Inflammatory macrophage treated with lipopolysaccharide for 4 hours (primary cell): ENCODE results near the gene PKDCC.
A peak's percentile ranks its signal among the peaks of the same experiment; 100 is the strongest.
"Not testable (repeated sequence)": the region's sequence is repeated elsewhere in the genome, so short reads cannot be mapped to it uniquely, and the experiment has no call there.

ENCODE experiments used
- DNase-seq: peaks from one replicate; pipeline ENCODE4 v3.0.0-alpha.2; 2020

PKDCC gene

GRCh38 chr2:42050703-42051542 is 3.1 kb downstream of the PKDCC start:
- no peak for DNase-seq

DNA sequence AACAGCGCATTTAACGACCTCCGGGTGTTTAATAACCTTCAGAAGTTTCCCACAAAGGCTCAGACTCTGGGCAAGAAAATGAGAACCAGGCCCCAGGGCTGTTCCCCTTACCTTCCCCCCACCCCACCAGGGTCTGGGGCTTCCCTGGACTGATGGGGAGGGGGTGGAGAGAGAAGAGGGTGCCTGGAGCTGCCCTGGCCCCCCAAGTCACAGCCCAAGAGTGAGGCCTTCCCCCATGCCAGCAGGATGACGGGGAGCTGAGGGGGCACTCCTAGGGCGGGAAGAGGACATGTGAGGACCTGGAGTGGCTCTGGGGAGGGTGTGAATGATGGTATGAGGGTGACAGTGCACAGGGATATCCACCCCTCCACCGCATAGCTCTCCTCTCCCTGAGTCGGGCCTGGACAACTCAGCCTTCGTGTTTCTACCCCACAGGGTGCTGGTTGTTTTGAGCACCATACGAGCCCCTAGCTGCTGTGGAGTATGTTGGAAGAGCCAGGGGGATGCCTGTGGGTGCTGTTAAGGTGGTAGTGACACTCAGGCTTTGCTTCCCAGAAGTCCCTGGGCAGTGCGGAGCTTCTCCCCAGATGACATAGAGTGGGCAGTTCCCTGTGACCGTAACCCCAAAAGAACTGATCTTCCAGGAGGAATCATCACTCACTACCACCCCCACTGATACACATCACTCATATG is 3.9 kb downstream of the PKDCC start:
- no peak for DNase-seq

DNA sequence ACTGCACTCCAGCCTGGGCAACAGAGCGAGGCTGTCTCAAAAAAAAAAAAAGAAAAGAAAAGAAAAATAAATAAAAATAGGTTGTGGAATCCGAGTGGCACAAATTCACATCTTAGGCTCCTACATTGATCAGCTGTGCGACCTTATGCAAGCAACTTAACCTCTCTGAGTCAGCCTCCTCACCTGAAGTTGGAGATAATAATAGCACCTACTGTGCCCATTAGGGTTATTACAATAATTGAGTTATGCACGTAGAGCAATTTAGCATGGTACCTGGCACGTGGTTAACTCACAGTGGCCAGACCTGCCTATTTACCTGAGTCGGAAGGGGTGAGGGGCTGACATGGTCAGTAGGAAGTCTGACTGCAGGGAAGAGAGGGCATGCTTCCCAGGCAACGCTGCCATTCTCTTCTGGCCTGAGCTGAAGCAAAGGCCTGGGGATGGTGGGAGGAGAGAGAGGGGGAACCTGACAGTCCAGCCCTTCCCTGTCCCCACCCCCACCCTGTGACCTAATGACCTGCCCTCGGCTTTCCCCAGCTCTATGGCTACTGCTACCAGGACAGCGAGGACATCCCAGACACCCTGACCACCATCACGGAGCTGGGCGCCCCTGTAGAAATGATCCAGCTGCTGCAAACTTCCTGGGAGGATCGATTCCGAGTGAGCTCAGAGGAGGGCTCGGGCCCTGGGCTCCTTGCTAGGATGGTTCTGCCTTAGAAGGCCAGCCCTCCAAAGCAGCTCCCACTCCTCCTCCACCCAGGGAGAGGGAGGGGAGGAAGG is 5.1 kb downstream of the PKDCC start:
- DNase-seq = no peak

GRCh38 chr2:42053482-42053790 is 5.6 kb downstream of the PKDCC start:
- no peak for DNase-seq

DNA sequence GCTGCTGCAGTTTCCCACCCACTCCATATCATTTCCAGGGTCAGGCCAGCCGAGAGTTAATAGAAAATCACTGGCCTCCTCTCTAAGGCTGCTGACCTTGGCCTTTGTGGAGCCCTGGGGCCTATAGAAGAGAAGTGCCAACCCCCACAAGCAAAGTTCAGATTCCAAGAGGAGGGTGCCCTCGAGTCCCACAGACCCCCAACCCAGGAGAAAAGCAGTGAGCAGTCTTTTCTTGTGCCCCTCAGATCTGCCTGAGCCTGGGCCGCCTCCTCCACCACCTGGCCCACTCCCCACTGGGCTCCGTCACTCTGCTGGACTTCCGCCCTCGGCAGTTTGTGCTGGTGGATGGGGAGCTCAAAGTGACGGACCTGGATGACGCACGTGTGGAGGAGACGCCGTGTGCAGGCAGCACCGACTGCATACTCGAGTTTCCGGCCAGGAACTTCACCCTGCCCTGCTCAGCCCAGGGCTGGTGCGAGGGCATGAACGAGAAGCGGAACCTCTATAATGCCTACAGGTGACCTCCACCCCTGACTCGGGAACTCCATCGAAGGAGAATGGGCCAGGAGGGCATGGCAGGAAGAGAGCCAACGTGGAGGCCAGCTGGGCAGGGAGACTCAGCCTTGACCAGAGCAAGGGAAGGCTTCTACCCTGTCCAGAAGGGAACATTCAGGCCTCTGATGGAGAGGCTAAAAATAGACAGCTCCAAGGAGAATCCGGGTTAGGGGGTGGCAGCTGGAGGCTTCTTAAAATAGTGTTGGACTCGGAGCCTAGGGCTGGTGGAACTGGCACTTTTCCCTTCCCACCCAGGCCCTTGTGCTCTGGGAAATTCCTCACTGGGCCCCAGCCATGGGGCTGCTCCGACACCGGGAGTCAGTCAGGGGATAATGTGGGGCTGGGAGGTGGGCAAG is 6.2 kb downstream of the PKDCC start:
- no peak for DNase-seq

DNA sequence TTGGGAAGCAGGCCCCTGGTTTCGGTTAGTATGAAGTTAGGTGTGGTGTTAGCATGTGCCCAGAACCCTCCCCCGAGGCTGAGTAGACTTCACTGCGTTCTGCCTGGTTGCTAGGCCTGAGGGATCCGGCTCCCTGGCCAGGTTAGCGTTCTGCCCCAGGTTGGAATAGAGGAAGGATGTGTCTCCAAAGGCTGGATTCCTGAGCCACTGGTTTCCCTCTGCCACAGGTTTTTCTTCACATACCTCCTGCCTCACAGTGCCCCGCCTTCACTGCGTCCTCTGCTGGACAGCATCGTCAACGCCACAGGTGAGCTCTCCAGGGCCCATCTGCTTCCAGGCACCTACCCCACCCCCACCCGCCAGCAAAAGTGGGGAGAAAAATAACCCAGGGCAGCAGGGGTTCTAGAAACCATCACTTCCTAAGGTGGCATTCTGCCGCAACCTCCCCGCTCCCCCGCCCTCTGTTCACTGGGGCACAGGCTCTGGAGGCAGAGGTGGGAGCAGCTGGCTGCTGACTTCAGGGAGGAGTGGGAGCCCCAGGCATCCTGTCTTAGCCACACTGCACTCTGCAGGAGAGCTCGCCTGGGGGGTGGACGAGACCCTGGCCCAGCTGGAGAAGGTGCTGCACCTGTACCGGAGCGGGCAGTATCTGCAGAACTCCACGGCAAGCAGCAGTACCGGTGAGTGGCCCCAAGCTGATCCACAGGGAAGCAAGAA is 7.1 kb downstream of the PKDCC start:
- DNase-seq = no peak

- DNase-seq = no peak
Measured at GRCh38 chr2:42055573-42056514, 8.0 kb downstream of the PKDCC start.

DNA sequence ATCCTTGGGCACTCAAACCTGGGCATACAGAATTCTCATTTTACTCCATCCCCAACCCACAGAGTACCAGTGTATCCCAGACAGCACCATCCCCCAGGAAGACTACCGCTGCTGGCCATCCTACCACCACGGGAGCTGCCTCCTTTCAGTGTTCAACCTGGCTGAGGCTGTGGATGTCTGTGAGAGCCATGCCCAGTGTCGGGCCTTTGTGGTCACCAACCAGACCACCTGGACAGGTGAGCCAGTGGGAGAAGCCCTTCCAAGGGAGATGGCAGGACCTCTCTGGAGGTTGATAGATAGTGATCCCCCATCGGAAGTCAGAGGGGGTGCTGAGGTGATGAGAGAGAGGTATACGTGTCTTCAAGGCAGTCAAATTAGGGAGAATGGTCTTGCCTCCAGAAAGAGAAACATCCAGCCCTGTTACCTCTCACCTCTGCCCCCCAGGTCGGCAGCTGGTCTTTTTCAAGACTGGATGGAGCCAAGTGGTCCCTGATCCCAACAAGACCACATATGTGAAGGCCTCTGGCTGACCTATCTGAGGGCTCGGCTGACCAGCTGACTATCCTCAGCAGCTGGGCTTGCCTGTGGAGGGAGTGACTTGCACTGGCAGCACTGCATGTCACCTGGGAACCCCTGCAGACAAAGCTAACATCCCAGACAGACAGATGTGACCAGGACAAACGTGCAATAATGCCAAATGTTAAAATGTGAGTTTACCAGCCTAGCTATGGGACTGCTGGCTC is 9.5 kb downstream of the PKDCC start:
- no peak for DNase-seq

GRCh38 chr2:42057902-42058450 is 10.2 kb downstream of the PKDCC start:
- DNase-seq = no peak

DNA sequence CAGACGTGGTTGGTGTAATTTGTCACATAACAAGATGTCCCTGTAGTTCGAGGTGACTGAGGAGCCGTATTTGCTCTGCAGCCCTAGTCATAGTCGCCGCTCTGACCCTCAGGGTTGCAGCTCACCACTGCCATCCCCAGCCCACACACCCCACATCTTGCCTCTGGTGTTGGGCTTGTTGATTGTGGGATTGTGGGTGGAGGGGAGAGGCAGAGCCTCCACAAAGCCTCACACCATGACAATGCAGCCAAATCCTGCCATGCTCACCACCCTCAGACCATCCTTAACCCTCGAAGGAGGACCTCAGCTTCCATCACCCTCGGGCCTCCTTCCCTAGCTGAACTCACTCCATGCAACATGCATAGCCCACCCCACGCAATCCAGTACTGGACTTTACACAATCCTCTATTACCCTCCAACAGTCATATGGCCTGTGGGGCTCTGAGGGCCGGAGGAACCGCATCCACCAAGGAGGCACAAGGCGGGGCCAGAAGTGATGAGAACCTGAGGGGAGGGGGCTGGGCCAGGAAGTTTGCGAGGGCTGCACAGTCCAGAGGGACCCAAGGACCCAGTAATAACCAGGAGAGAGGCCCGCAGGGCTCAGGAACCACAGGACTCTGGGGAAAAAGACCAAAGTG is 11.6 kb downstream of the PKDCC start:
- no peak for DNase-seq

GRCh38 chr2:42060028-42060427 is 12.2 kb downstream of the PKDCC start:
- no peak for DNase-seq

GRCh38 chr2:42060718-42061619 is 13.1 kb downstream of the PKDCC start:
- DNase-seq = peak; percentile 73

DNA sequence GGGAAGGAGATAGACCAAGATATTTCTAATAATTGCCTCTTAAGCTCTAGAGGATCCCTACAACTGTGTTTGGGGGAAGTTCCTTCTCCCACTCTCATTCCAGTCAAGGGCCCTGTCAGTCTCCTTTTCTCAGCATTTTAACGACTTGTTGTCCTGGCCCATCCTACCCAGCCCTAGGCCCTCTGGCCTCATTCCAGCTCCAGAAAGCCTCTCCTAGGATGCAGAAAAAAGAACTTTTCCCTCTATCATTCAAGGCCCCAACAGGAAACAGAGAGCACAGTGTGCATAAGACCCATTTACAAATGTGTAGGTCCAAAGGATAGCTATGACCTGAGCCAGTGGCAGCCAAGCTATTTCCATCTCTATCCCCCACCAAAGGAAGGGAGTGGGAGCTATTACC is 14.0 kb downstream of the PKDCC start:
- DNase-seq = no peak

- no peak for DNase-seq
Measured at GRCh38 chr2:42063431-42064171, 15.8 kb downstream of the PKDCC start.

DNA sequence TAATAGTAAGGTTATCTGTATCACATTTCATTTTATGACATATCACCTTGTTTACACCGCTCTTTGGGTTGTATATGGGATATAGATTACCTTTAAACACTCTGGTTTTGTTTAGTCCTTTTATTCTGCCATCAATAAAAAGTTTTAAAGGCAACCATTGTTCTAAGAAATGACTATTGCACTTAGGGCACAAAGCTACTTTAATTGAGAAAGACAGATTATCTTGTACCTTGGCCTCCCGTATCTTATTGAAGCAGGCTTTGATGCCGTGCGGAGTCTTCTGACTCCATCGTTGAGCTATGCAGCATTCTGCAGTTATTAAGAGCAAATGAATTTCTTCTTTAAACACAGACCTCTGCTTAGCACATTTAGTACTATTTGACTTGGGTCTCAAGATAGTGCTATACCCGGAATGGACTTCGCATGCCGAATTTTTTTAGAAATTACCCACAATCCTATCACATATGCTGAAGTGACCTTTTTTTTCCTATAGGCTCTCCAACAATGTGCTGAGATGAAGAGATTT is 16.7 kb downstream of the PKDCC start:
- DNase-seq = no peak

DNA sequence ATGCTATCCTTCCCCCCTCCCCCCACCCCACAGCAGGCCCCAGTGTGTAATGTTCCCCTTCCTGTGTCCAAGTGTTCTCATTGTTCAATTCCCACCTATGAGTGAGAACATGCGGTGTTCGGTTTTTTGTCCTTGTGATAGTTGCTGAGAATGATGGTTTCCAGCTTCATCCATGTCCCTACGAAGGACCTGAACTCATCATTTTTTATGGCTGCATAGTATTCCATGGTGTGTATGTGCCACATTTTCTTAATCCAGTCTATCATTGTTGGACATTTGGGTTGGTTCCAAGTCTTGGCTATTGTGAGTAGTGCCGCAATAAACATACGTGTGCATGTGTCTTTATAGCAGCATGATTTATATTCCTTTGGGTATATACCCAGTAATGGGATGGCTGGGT is 17.9 kb downstream of the PKDCC start:
- DNase-seq = not testable (repeated sequence)

DNA sequence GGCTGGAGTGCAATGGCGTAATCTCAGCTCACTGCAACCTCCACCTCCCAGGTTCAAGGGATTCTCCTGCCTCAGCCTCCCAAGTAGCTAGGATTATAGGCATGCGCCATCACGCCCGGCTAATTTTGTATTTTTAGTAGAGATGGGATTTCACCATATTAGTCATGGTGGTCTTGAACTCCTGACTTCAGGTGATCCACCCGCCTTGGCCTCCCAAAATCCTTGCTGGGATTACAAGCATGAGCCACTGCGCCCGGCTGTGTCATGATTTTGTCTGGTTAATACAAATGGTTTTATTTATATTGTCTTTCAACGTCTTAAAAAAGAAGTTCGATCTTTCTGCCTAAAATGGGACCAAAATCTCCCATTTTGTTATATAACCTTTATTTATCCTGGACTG is 19.2 kb downstream of the PKDCC start:
- not testable (repeated sequence) for DNase-seq
